Left lobe of liver (tissue), 2 donors: ENCODE measurements around the gene KRT2. TPM values are rescaled to one million over a fixed set of nuclear protein-coding genes. Genes with fewer than 3 reads are reported as not detected.

Experiments used
- ATAC-seq: fragments of 200-7000 bp; cut with Tn5 transposase; one replicate; pipeline ENCODE4 v1.9.1; 2020; ENCODE audit warnings: mild to moderate bottlenecking, moderate library complexity
- DNase-seq: peaks from one replicate; pipeline ENCODE4 v3.0.0-alpha.2; 2020; ENCODE audit warnings: low spot score
- total RNA-seq: library from RNA; stranded (reverse); gene quantifications from one replicate; pipeline ENCODE4 v1.2.1, GENCODE V29; 2021
- donor health status: DM: no; HTN: no; CAD: no; lungs with moderate emphysema.
- donor health status: DM: no; HTN: yes; CAD: no.

Gene KRT2
- total RNA-seq, 1 donor from 2014 or later: not detected

- no peak for ATAC-seq
- DNase-seq: no peak
These were observed 8.0 kb downstream of the KRT2 start for GRCh38 chr12:52644078-52644415.

- DNase-seq (peak; percentile 33), ATAC-seq (no peak)
These were observed 8.6 kb downstream of the KRT2 start for GRCh38 chr12:52643233-52644077.

- DNase-seq (peak; percentile 3), ATAC-seq (no peak)
These were observed 10.5 kb downstream of the KRT2 start for GRCh38 chr12:52641468-52641867.

GRCh38 chr12:52637299-52637698, 14.7 kb downstream of the KRT2 start:
- DNase-seq: peak; percentile 11
- no peak for ATAC-seq

DNA sequence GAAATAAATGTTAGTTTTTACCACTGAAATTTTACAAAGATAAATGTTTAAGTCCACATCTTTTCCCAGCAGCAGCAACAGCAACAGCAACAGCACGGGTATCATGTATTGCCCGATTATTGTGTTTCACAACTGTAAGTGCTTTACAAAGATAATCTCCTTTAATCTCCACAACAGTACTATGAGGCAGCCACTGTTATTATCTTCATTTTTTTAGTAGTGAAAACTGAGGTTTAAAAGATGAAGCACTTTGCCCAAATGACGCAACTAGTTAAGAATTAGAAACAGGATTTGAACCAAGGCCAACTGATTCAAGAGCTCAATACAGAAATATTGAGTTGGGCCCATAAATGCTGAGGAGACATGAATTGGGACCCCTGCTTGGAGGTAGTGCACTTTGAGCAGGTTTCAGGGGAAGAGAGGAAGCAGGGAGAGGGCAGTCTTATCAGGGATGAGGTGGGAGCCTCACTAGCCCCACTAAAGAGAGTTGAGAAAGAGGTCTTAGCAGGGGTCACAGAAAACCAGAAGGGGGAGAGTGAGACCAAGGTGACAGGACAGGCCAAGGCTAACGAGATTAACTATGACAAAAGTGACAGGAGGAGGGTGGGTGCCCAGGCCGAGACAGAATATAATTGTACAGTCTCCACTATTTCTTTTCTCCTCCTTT, 15.3 kb downstream of the KRT2 start:
- ATAC-seq (no peak), DNase-seq (peak; percentile 1)

- ATAC-seq: no peak
- DNase-seq: peak; percentile 33
These were observed 15.8 kb downstream of the KRT2 start for GRCh38 chr12:52636189-52636588.

- ATAC-seq: peak; percentile 97
- peak; percentile 83 for DNase-seq
These were observed 17.6 kb downstream of the KRT2 start for GRCh38 chr12:52634266-52635056.

- ATAC-seq (no peak), DNase-seq (peak; percentile 21)
These were observed 18.6 kb downstream of the KRT2 start for GRCh38 chr12:52633383-52633782.

- peak; percentile 6 for DNase-seq
- no peak for ATAC-seq
These were observed 19.4 kb downstream of the KRT2 start for GRCh38 chr12:52632656-52633055.

DNA sequence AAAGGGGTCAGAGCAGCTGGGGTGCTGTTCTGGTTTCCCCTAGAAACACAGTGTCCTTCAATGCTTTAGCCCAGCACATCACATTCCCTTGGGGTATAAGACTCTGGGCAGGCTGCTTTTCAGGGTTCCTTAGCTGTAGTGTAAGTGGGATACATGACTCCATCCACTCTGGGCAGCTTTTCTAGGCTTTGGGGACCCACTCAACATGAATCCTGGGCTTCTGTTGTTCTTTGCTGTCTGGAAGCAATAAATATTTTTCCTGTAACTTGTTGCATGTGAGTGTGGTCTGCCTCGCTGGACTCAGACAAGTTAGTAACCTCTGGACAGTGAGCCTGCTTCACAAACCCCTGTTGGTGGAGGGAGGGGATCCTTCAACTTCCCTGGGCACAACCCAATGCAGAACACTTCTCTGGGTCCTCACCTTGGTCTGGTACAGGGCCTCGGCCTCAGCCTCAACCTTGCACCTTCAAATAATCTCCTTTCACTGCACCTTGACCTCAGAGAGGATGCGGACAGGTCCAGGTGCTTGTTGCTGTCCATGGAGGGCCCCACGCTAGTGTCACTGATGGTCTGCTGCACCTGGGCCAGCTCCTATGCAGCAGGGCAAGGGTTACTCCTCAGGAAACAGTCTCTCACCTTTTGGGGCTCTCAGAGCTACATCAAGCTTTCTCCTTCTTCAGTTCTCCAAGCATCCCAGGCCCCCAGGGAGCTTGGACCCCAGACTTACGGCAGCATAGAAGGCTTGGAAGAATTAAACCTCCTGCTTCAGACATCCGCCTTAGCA, 20.1 kb downstream of the KRT2 start:
- DNase-seq: peak; percentile 28

GRCh38 chr12:52631264-52631663, 20.7 kb downstream of the KRT2 start:
- no peak for ATAC-seq
- peak; percentile 18 for DNase-seq

More for the DNA sequence above, 20.1 kb downstream of the KRT2 start:
- no peak for ATAC-seq

GRCh38 chr12:52630599-52631200, 21.3 kb downstream of the KRT2 start:
- peak; percentile 7 for DNase-seq
- ATAC-seq: no peak

GRCh38 chr12:52630008-52630500, 22.0 kb downstream of the KRT2 start:
- no peak for ATAC-seq
- peak; percentile 33 for DNase-seq

GRCh38 chr12:52629281-52630007, 22.6 kb downstream of the KRT2 start:
- ATAC-seq (no peak), DNase-seq (peak; percentile 35)

DNA sequence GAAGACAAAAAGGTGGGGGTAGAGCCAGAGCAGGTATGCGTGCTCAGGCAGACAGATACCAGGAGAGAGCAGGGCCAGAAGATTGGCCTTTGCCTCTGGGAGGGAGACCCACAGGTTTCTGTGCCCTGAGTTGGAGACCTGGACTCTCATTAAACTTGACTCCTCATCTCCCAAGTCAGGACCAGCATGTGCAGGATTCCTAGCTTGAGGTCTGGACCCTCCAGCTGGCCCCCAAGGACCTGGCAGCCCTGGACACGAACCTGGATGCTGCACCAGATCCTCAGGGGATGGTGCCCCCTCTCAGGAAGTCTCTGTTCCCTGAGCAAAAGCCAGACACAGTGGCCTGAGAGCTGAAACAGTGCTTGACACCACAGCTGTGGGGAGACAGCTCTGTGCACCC, 23.2 kb downstream of the KRT2 start:
- DNase-seq (peak; percentile 21), ATAC-seq (no peak)

GRCh38 chr12:52628111-52628507, 23.9 kb downstream of the KRT2 start:
- no peak for ATAC-seq
- peak; percentile 1 for DNase-seq

GRCh38 chr12:52627395-52628110, 24.5 kb downstream of the KRT2 start:
- DNase-seq: peak; percentile 11
- no peak for ATAC-seq

- peak; percentile 10 for DNase-seq
- no peak for ATAC-seq
These were observed 29.7 kb downstream of the KRT2 start for GRCh38 chr12:52622349-52622748.

DNA sequence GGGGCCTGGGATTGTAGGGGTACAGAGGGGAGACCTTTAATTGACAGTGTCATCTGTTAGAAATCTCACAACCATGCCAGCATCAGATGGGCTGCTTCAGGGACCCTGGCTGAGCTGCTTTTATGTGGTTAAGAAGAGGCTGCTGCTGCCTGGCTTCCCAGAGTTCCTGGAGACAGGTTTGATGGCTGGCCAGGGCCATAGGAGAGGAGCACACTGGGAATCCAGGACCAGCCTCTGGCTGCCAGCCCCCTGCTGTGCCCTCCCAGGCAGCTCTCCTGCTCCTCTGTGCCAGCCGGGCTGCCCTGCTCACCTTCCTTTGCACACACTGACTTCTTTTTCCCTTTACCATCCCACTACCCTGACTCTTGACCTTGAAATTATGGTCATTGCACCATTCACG, 33.1 kb downstream of the KRT2 start:
- ATAC-seq (no peak), DNase-seq (no peak)
